Lung (tissue), 12 donors: ENCODE data around the gene ARHGEF17. TPM values are rescaled to one million over a fixed set of nuclear protein-coding genes. Genes with fewer than 3 reads are reported as not detected.

Source experiments
- ATAC-seq: fragments of 200-7000 bp; cut with Tn5 transposase; one replicate; pipeline ENCODE4 v1.9.1; 2020; ENCODE audit warnings: moderate number of reproducible peaks; ENCODE audit not compliant: insufficient read depth, low FRiP score
- DNase-seq, 3 donors: peaks; one replicate each; pipeline ENCODE4 v3.0.0-alpha.2; 2013 to 2017
- H3K27ac ChIP-seq, 2 donors: one replicate each; pipeline ENCODE4 v1.5.1; 2013; ENCODE audit warnings: mild to moderate bottlenecking in 2 of 2, moderate library complexity in 2 of 2, control low read depth in 1 of 2, inconsistent platforms in 1 of 2, low read depth in 1 of 2, low read length in 1 of 2
- H3K27me3 ChIP-seq, 3 donors: one replicate each; pipeline ENCODE4 v1.5.1; 2013; ENCODE audit warnings: low read length in 2 of 3; ENCODE audit not compliant: control insufficient read depth in 3 of 3, insufficient read depth in 3 of 3
- H3K36me3 ChIP-seq, 4 donors: one replicate each; pipeline ENCODE4 v1.5.1; 2013; ENCODE audit warnings: low read length in 4 of 4, mild to moderate bottlenecking in 1 of 4, moderate library complexity in 1 of 4; ENCODE audit not compliant: control insufficient read depth in 4 of 4, insufficient read depth in 4 of 4
- H3K4me1 ChIP-seq, 5 donors: one replicate each; pipeline ENCODE4 v1.5.1; 2013; ENCODE audit warnings: low read length in 5 of 5, mild to moderate bottlenecking in 2 of 5, moderate library complexity in 1 of 5; ENCODE audit not compliant: control insufficient read depth in 5 of 5, insufficient read depth in 5 of 5
- H3K4me3 ChIP-seq: one replicate; pipeline ENCODE4 v1.5.1; 2013; ENCODE audit warnings: mild to moderate bottlenecking, control low read depth, moderate library complexity
- H3K9ac ChIP-seq, 2 donors: one replicate each; pipeline ENCODE4 v1.5.1; 2013; ENCODE audit warnings: low read length in 2 of 2, control low read depth in 1 of 2; ENCODE audit not compliant: insufficient read depth in 1 of 2
- H3K9me3 ChIP-seq, 4 donors: one replicate each; pipeline ENCODE4 v1.5.1; 2013; ENCODE audit warnings: low read length in 3 of 4, mild to moderate bottlenecking in 1 of 4, moderate library complexity in 1 of 4; ENCODE audit not compliant: control insufficient read depth in 4 of 4, insufficient read depth in 3 of 4
- WGBS, 2 donors: extraction: QIAGEN DNeasy Blood & Tissue Kit; methylation state at CpG; one replicate each; pipeline ENCODE4 v1.1.7; 2013; 5-methylcytosine and 5-hydroxymethylcytosine counted together
- polyA plus RNA-seq, 2 donors: library from polyadenylated mRNA; stranded (reverse); fragments of 200-250 nt; gene quantifications; one replicate each; pipeline ENCODE4 v1.2.1, GENCODE V29; 2013
- total RNA-seq, 2 donors: library from RNA; depleted of rRNA in 1 of 2; stranded (reverse); fragments of >200 nt in 1 of 2; gene quantifications; one replicate each; pipeline ENCODE4 v1.2.1, GENCODE V29; 2014 to 2021
- TF ChIP-seq, protein P1 (sequence below): IDR thresholded peaks from 2 replicates; pipeline ENCODE4 v1.5.1; 2012; ENCODE audit warnings: mild to moderate bottlenecking; ENCODE audit errors: control extremely low read depth, extremely low read depth
- donor health status: control.
- donor health status: control.
- donor health status: Bipolar disorder and iron deficiency.
- donor health status: healthy.
- donor health status: DM: yes; HTN: yes; CAD: no.

The ARHGEF17 gene
- total and polyA plus RNA-seq, 4 donors: 27.9 to 74.6 (median 53.5) TPM

DNA sequence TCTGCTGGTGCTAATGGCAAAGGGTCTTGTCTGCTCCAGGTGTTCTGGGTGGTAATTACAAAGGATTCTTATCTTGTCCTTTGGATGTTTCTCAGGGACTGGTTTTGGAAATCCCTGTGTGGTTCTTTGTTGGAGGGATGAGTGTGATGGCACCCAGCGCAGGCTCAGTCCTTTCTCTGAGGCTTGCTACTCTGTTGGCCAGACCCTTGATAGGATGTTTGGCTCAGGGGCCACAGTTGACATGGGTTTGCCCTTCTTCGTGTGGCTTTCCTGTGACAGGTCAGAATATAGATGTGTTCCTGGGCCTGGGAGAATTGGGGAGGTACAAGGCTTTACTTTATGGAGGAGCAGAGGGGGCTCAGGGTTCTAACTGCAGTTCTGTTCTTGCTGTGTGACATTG is 4.0 kb downstream of the ARHGEF17 start:
- Histone ChIP-seq H3K36me3 (peaks cover 0 to 9% (median 0%) of the 10 kb centered on the region in 4 donors), H3K27ac (peak overlapping the region; percentile 62 to 81), H3K4me3 (peak overlapping the region; percentile 17), H3K9ac (no peak overlapping the region), H3K9me3 (no peaks in the 10 kb centered on the region), H3K4me1 (peaks cover 16 to 78% (median 40%) of the 10 kb centered on the region in 5 donors), H3K27me3 (no peaks in the 10 kb centered on the region)
- TF ChIP-seq, protein P1, sequence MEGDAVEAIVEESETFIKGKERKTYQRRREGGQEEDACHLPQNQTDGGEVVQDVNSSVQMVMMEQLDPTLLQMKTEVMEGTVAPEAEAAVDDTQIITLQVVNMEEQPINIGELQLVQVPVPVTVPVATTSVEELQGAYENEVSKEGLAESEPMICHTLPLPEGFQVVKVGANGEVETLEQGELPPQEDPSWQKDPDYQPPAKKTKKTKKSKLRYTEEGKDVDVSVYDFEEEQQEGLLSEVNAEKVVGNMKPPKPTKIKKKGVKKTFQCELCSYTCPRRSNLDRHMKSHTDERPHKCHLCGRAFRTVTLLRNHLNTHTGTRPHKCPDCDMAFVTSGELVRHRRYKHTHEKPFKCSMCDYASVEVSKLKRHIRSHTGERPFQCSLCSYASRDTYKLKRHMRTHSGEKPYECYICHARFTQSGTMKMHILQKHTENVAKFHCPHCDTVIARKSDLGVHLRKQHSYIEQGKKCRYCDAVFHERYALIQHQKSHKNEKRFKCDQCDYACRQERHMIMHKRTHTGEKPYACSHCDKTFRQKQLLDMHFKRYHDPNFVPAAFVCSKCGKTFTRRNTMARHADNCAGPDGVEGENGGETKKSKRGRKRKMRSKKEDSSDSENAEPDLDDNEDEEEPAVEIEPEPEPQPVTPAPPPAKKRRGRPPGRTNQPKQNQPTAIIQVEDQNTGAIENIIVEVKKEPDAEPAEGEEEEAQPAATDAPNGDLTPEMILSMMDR: no peak
- ATAC-seq (no peak), DNase-seq (no peak)
- 58 to 60% methylated on average over 2 of the region's 2 CpGs for WGBS, 2 donors

DNA sequence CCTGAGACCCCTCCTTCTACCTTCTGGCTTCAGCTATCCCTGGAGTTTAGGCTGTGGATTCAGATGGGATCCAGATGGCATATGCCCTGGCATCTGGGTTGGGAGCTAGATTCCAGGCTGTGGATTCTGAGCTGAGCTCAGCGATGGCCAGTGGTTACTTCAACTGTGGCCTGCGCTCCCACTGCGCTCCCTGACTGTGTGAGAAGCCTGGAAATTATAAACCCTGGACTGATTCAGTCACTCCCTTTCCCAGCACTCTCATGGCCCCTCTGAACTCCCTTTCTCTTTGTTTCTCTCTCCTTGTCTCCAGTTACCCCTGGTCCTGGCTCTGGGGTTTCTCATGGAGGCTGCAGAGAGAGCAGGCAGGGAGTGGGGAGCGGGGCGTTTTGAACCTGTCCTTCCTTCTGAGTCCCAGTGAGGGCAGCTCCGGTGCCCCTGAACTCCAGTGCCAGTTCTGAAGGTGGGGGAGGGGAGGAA is 4.8 kb downstream of the ARHGEF17 start:
- TF ChIP-seq, protein P1: no peak
- H3K4me1 ChIP-seq: peaks cover 19 to 85% (median 48%) of the 10 kb centered on the region in 5 donors
- H3K27me3 ChIP-seq: no peaks in the 10 kb centered on the region
- DNase-seq (peak in 1 of 3 donors; percentile 46), ATAC-seq (no peak)
- H3K4me3 ChIP-seq: peak overlapping the region; percentile 12
- H3K9ac ChIP-seq: peak overlapping the region in 1 of 2 donors; percentile 89
- 57 to 71% methylated on average over 6 of the region's 6 CpGs for WGBS, 2 donors
- peaks cover 0 to 9% (median 0%) of the 10 kb centered on the region in 4 donors for H3K36me3 ChIP-seq
- no peaks in the 10 kb centered on the region for H3K9me3 ChIP-seq
- H3K27ac ChIP-seq: peak overlapping the region; percentile 62 to 81

DNA sequence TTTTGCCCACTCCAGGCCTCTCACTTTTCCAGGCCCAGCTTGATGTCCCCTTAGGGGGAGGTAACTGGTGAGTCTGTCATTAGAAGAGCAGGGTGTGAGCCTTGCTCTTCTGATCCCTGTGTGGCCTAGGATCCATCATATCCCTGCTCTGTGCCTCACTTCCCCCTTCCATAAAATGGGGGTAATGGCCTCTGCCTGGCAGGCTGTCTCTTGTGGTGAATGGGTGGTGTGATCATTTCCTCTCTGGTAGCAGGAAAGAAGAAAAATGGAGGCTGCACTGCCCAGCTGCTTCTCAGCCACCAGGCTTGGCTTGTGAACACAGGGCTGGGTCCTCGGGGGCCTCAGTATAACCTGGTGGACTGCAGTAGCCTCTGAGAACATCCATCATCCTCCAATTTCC is 5.6 kb downstream of the ARHGEF17 start:
- no peaks in the 10 kb centered on the region for H3K27me3 ChIP-seq
- WGBS, 2 donors: 17 to 31% methylated on average over 1 of the region's 1 CpG
- peaks cover 22 to 91% (median 55%) of the 10 kb centered on the region in 5 donors for H3K4me1 ChIP-seq
- DNase-seq (no peak), ATAC-seq (no peak)
- H3K9ac ChIP-seq: peak overlapping the region in 1 of 2 donors; percentile 71
- H3K36me3 ChIP-seq: peaks cover 0 to 9% (median 0%) of the 10 kb centered on the region in 4 donors
- no peaks in the 10 kb centered on the region for H3K9me3 ChIP-seq
- TF ChIP-seq, protein P1: no peak
- no peak overlapping the region for H3K4me3 ChIP-seq
- H3K27ac ChIP-seq: peak overlapping the region; percentile 62 to 81
